ENCODE measurements around the gene EML6.

EML6 gene

GRCh38 chr2:54939446-54940118 is 216.1 kb downstream of the EML6 start:
- TF ChIP-seq ZNF274 (IDR thresholded peaks at IDR 0.05; ENCODE audit: low read depth, low read length), result no peak

GRCh38 chr2:54940723-54941122 is 217.3 kb downstream of the EML6 start:
- no peak overlapping the region for H3K4me3 ChIP-seq (ENCODE audit: low read length)
- no peak for TF ChIP-seq ZNF274 (IDR thresholded peaks at IDR 0.05; ENCODE audit: low read depth, low read length)

More at GRCh38 chr2:54939446-54940118, 216.1 kb downstream of the EML6 start:
- H3K4me3 ChIP-seq (ENCODE audit: low read length), result no peak overlapping the region

- no peak for TF ChIP-seq ZNF274 (IDR thresholded peaks at IDR 0.05; ENCODE audit: low read depth, low read length)
- no peak overlapping the region for H3K4me3 ChIP-seq (ENCODE audit: low read length)
These were observed 218.0 kb downstream of the EML6 start for GRCh38 chr2:54941248-54941984.

GRCh38 chr2:54942373-54942772 is 218.9 kb downstream of the EML6 start:
- H3K4me3 ChIP-seq (ENCODE audit: low read length), result no peak overlapping the region
- no peak for TF ChIP-seq ZNF274 (IDR thresholded peaks at IDR 0.05; ENCODE audit: low read depth, low read length)

GRCh38 chr2:54944724-54945326 is 221.4 kb downstream of the EML6 start:
- TF ChIP-seq ZNF274 (IDR thresholded peaks at IDR 0.05; ENCODE audit: low read depth, low read length), result no peak
- H3K4me3 ChIP-seq (ENCODE audit: low read length), result no peak overlapping the region

GRCh38 chr2:54945391-54946219 is 222.1 kb downstream of the EML6 start:
- no peak for TF ChIP-seq ZNF274 (IDR thresholded peaks at IDR 0.05; ENCODE audit: low read depth, low read length)
- no peak overlapping the region for H3K4me3 ChIP-seq (ENCODE audit: low read length)

GRCh38 chr2:54946220-54946805 is 222.9 kb downstream of the EML6 start:
- TF ChIP-seq ZNF274 (IDR thresholded peaks at IDR 0.05; ENCODE audit: low read depth, low read length), result no peak
- H3K4me3 ChIP-seq (ENCODE audit: low read length), result no peak overlapping the region

GRCh38 chr2:54947136-54947535 is 223.7 kb downstream of the EML6 start:
- no peak overlapping the region for H3K4me3 ChIP-seq (ENCODE audit: low read length)
- no peak for TF ChIP-seq ZNF274 (IDR thresholded peaks at IDR 0.05; ENCODE audit: low read depth, low read length)

- no peak overlapping the region for H3K4me3 ChIP-seq (ENCODE audit: low read length)
- TF ChIP-seq ZNF274 (IDR thresholded peaks at IDR 0.05; ENCODE audit: low read depth, low read length), result no peak
These were observed 224.2 kb downstream of the EML6 start for GRCh38 chr2:54947646-54948045.

- H3K4me3 ChIP-seq (ENCODE audit: low read length), result no peak overlapping the region
- no peak for TF ChIP-seq ZNF274 (IDR thresholded peaks at IDR 0.05; ENCODE audit: low read depth, low read length)
These were observed 224.7 kb downstream of the EML6 start for GRCh38 chr2:54948120-54948519.

- H3K4me3 ChIP-seq (ENCODE audit: low read length), result no peak overlapping the region
- TF ChIP-seq ZNF274 (IDR thresholded peaks at IDR 0.05; ENCODE audit: low read depth, low read length), result no peak
These were observed 226.0 kb downstream of the EML6 start for GRCh38 chr2:54949431-54949830.

- no peak overlapping the region for H3K4me3 ChIP-seq (ENCODE audit: low read length)
- TF ChIP-seq ZNF274 (IDR thresholded peaks at IDR 0.05; ENCODE audit: low read depth, low read length), result no peak
These were observed 227.3 kb downstream of the EML6 start for GRCh38 chr2:54950811-54951210.

- H3K4me3 ChIP-seq (ENCODE audit: low read length), result no peak overlapping the region
- no peak for TF ChIP-seq ZNF274 (IDR thresholded peaks at IDR 0.05; ENCODE audit: low read depth, low read length)
These were observed 229.0 kb downstream of the EML6 start for GRCh38 chr2:54952425-54952824.

GRCh38 chr2:54952978-54953456 is 229.6 kb downstream of the EML6 start:
- no peak for TF ChIP-seq ZNF274 (IDR thresholded peaks at IDR 0.05; ENCODE audit: low read depth, low read length)
- no peak overlapping the region for H3K4me3 ChIP-seq (ENCODE audit: low read length)
